ENCODE measurements around the gene GSK3B. TPM values are rescaled to one million over a fixed set of nuclear protein-coding genes. Genes with fewer than 3 reads are reported as not detected.

Gene GSK3B
- total and polyA plus RNA-seq, 2 experiments from 2014 or later, result 29.0 to 45.3 TPM

- DNase-seq (ENCODE audit: low spot score), result no peak
- Mint-ChIP-seq H3K9me3 (no peaks in the 10 kb centered on the region), H3K36me3 (ENCODE audit: low read depth) (no peaks in the 10 kb centered on the region), H3K4me1 (peaks cover 6% of the 10 kb centered on the region; the same call in 2 of the 3 replicates), H3K27me3 (ENCODE audit: insufficient read depth, low read depth, poor library complexity) (peaks cover 2% of the 10 kb centered on the region), H3K27ac (no peak overlapping the region), H3K4me3 (no peak overlapping the region)
- Histone ChIP-seq H3K4me1 (ENCODE audit: insufficient read depth) (no peaks in the 10 kb centered on the region), H3K4me2 (no peak overlapping the region), H3K36me3 (ENCODE audit: insufficient read depth) (no peaks in the 10 kb centered on the region), H2AFZ (no peak overlapping the region), H3K27me3 (ENCODE audit: insufficient read depth) (no peaks in the 10 kb centered on the region), H3K27ac (ENCODE audit: low read depth) (no peak overlapping the region), H4K20me1 (replicated peaks; ENCODE audit: insufficient read depth) (no peaks in the 10 kb centered on the region), H3K79me2 (replicated peaks; ENCODE audit: insufficient read depth) (peaks cover 50% of the 10 kb centered on the region), H3F3A (replicated peaks; ENCODE audit: low read depth) (no peaks in the 10 kb centered on the region), H3K4me3 (no peak overlapping the region), H3K9me2 (ENCODE audit: insufficient read depth) (no peaks in the 10 kb centered on the region)
- no peak for ATAC-seq
- TF ChIP-seq POLR2AphosphoS5 (IDR thresholded peaks at IDR 0.05; ENCODE audit: low read depth) (no peak), JUNB (IDR thresholded peaks at IDR 0.05; ENCODE audit: unreplicated experiment) (no peak), ZNF114 (CRISPR knock-in tag; IDR thresholded peaks at IDR 0.05) (no peak), ETS1 (IDR thresholded peaks at IDR 0.05) (no peak), CREB1 (CRISPR knock-in tag; IDR thresholded peaks at IDR 0.05; ENCODE audit: low read depth) (no peak), CTCF (conservative IDR thresholded peaks at IDR 0.05; ENCODE audit: low read depth in 2 of 2) (no peak), ZNF331 (CRISPR knock-in tag; IDR thresholded peaks at IDR 0.05; ENCODE audit: low read depth) (no peak), EZH2phosphoT487 (IDR thresholded peaks at IDR 0.05; ENCODE audit: unreplicated experiment) (no peak), REST (IDR thresholded peaks at IDR 0.05; ENCODE audit: unreplicated experiment) (no peak), STAT1 (IDR thresholded peaks at IDR 0.05; ENCODE audit: unreplicated experiment) (no peak), EZH2 (IDR thresholded peaks at IDR 0.05; ENCODE audit: low read depth, unreplicated experiment) (no peak), NANOG (IDR thresholded peaks at IDR 0.05; ENCODE audit: borderline replicate concordance) (no peak), ZNF462 (CRISPR knock-in tag; IDR thresholded peaks at IDR 0.05) (no peak)
Measured at GRCh38 chr3:119939077-119939476, 155.2 kb downstream of the GSK3B start.

All from GM23338 (cell line).